HCT116 (cell line): ENCODE data around the gene AZGP1. TPM values are rescaled to one million over a fixed set of nuclear protein-coding genes. Genes with fewer than 3 reads are reported as not detected.

ENCODE experiments used
- ATAC-seq: fragments of 200-7000 bp; cut with Tn5 transposase; 2 replicates; pipeline ENCODE4 v1.9.1; 2020; ENCODE audit warnings: mild to moderate bottlenecking, moderate library complexity
- BruUV-seq: library from RNA; stranded (reverse); fragments of 400-500 nt; replicated peaks from 2 replicates; lab custom pipeline; 2021; lab: Mats Ljungman, UMichigan
- CTCF ChIA-PET: fragments of 300-600 bp; sonication (Branson Sonifier 250); formaldehyde crosslinking; loops from one replicate; lab custom pipeline; 2021; ENCODE audit warnings: antibody characterized with exemption; lab: Charles Lee
- POLR2A ChIA-PET: fragments of 300-600, 350-600 bp; sonication (Branson Sonifier 250); formaldehyde crosslinking; loops from one replicate; lab custom pipeline; 2021; ENCODE audit warnings: antibody characterized with exemption; lab: Charles Lee
- RAD21 ChIA-PET, 2 experiments: fragments of 300-600 bp; sonication (Branson Sonifier 250); formaldehyde crosslinking; loops; one replicate each; lab custom pipeline; 2023; ENCODE audit warnings: low total read pairs in 2 of 2; ENCODE audit not compliant: uncharacterized antibody in 2 of 2, unreplicated experiment in 2 of 2, low non-redundant PET in 1 of 2; lab: Charles Lee
- DNase-seq: peaks from one replicate; pipeline ENCODE4 v3.0.0-alpha.2; 2010; ENCODE audit warnings: low read depth, low spot score
- H2AFZ ChIP-seq: fragments of 200-600 bp; shearing (Covaris generic), sonication (generic); 2 replicates; pipeline ENCODE4 v1.6.1; 2017; ENCODE audit warnings: low read depth, mixed run types, mixed read lengths, antibody characterized with exemption, low read length; ENCODE audit not compliant: poor library complexity, severe bottlenecking
- H3K27ac ChIP-seq: 2 replicates; pipeline ENCODE4 v1.5.1; 2012; ENCODE audit warnings: low read depth, low read length
- H3K27me3 ChIP-seq: fragments of 200-600 bp; sonication (generic); 2 replicates; pipeline ENCODE4 v1.6.1; 2016; ENCODE audit warnings: mixed run types, low read length, mixed read lengths; ENCODE audit not compliant: insufficient read depth
- H3K36me3 ChIP-seq, 2 experiments: fragments of 200-500 bp in 1 of 2; fragments of 200-600 bp in 1 of 2; sonication (Bioruptor generic) in 1 of 2; sonication (generic) in 1 of 2; 2 replicates each; pipeline versions ENCODE4 v1.5.1 to v1.6.1; 2014 to 2016; ENCODE audit warnings: low read length in 2 of 2, inconsistent platforms in 1 of 2, mixed read lengths in 1 of 2, mixed run types in 1 of 2; ENCODE audit not compliant: insufficient read depth in 2 of 2, control insufficient read depth in 1 of 2
- H3K4me1 ChIP-seq, 2 experiments: fragments of 200-600 bp in 1 of 2; sonication (generic) in 1 of 2; 2 replicates each; pipeline versions ENCODE4 v1.5.1 to v1.6.1; 2012 to 2017; ENCODE audit warnings: low read length in 2 of 2, inconsistent platforms in 1 of 2, mild to moderate bottlenecking in 1 of 2, mixed read lengths in 1 of 2, mixed run types in 1 of 2, moderate library complexity in 1 of 2; ENCODE audit not compliant: insufficient read depth in 2 of 2, control insufficient read depth in 1 of 2
- H3K4me2 ChIP-seq: fragments of 200-600 bp; sonication (generic); 2 replicates; pipeline ENCODE4 v1.6.1; 2017; ENCODE audit warnings: mixed run types, low read length, mixed read lengths
- H3K4me3 ChIP-seq, 2 experiments: fragments of 200-600 bp in 1 of 2; sonication (generic) in 1 of 2; replicated peaks in 1 of 2; 2 replicates each; pipeline ENCODE4 v1.5.1; 2011 to 2016; ENCODE audit warnings: low read length in 2 of 2, control low read depth in 1 of 2, low read depth in 1 of 2, mild to moderate bottlenecking in 1 of 2, mixed read lengths in 1 of 2, mixed run types in 1 of 2
- H3K79me2 ChIP-seq: fragments of 200-600 bp; sonication (generic); 2 replicates; pipeline ENCODE4 v1.6.1; 2017; ENCODE audit warnings: mild to moderate bottlenecking, mixed run types, low read length, moderate library complexity, mixed read lengths; ENCODE audit not compliant: insufficient read depth
- H3K9ac ChIP-seq: fragments of 200-600 bp; sonication (generic); 2 replicates; pipeline ENCODE4 v1.6.1; 2016; ENCODE audit warnings: low read length, mixed read lengths
- H3K9me2 ChIP-seq: fragments of 200-600 bp; sonication (generic), shearing (Covaris generic); 2 replicates; pipeline ENCODE4 v1.6.1; 2017; ENCODE audit warnings: mixed run types, mild to moderate bottlenecking, moderate library complexity; ENCODE audit not compliant: insufficient read depth
- H3K9me3 ChIP-seq, 2 experiments: fragments of 200-500 bp in 1 of 2; fragments of 200-600 bp in 1 of 2; sonication (Bioruptor generic) in 1 of 2; sonication (generic) in 1 of 2; 2 replicates each; pipeline ENCODE4 v1.6.1; 2014 to 2017; ENCODE audit warnings: low read length in 2 of 2, mixed read lengths in 2 of 2, inconsistent platforms in 1 of 2, low read depth in 1 of 2, mild to moderate bottlenecking in 1 of 2, mixed run types in 1 of 2, moderate library complexity in 1 of 2; ENCODE audit not compliant: control insufficient read depth in 1 of 2, insufficient read depth in 1 of 2
- H4K20me1 ChIP-seq: fragments of 200-600 bp; sonication (generic), shearing (Covaris generic); 2 replicates; pipeline ENCODE4 v1.6.1; 2017; ENCODE audit warnings: mixed run types, mild to moderate bottlenecking, moderate library complexity; ENCODE audit not compliant: insufficient read depth
- CTCF ChIP-seq, 3 experiments: fragments of 200-600 bp in 1 of 3; sonication (generic) in 1 of 3; IDR thresholded peaks in 2 of 3; conservative IDR thresholded peaks in 1 of 3; 2 replicates each; pipeline ENCODE4 v1.5.1; 2012 to 2017; ENCODE audit warnings: low read depth in 2 of 3, low read length in 2 of 3, antibody characterized with exemption in 1 of 3, borderline replicate concordance in 1 of 3, control low read depth in 1 of 3, mild to moderate bottlenecking in 1 of 3, mixed read lengths in 1 of 3, mixed run types in 1 of 3, moderate library complexity in 1 of 3; ENCODE audit not compliant: insufficient read depth in 1 of 3
- ELF1 ChIP-seq: IDR thresholded peaks from 2 replicates; pipeline ENCODE4 v1.6.1; 2012; ENCODE audit warnings: low read depth, borderline replicate concordance
- EZH2 ChIP-seq: fragments of 200-600 bp; sonication (generic); IDR thresholded peaks from 2 replicates; pipeline ENCODE4 v1.6.1; 2017; ENCODE audit warnings: antibody characterized with exemption, mixed run types
- EZH2phosphoT487 ChIP-seq: fragments of 200-600 bp; IDR thresholded peaks from 2 replicates; pipeline ENCODE4 v1.6.1; 2018; ENCODE audit warnings: antibody characterized with exemption, borderline replicate concordance
- FOSL1 ChIP-seq: IDR thresholded peaks from 2 replicates; pipeline ENCODE4 v1.6.1; 2012; ENCODE audit warnings: low read depth
- POLR2A ChIP-seq: IDR thresholded peaks from 2 replicates; pipeline ENCODE4 v1.7.0; 2011; ENCODE audit warnings: borderline replicate concordance; ENCODE audit not compliant: insufficient read depth, insufficient read length; ENCODE audit errors: extremely low read depth
- POLR2AphosphoS5 ChIP-seq: IDR thresholded peaks from 2 replicates; pipeline ENCODE4 v1.6.1; 2011; ENCODE audit warnings: mild to moderate bottlenecking, low read depth, low read length, moderate library complexity
- RAD21 ChIP-seq: IDR thresholded peaks from 2 replicates; pipeline ENCODE4 v1.6.1; 2012; ENCODE audit warnings: low read depth, mild to moderate bottlenecking
- REST ChIP-seq: IDR thresholded peaks from 2 replicates; pipeline ENCODE4 v1.6.1; 2012; ENCODE audit warnings: low read depth
- SIN3A ChIP-seq: IDR thresholded peaks from 2 replicates; pipeline ENCODE4 v1.6.1; 2012; ENCODE audit warnings: low read depth
- SP1 ChIP-seq: IDR thresholded peaks from 2 replicates; pipeline ENCODE4 v1.6.1; 2012; ENCODE audit warnings: low read depth
- SRF ChIP-seq: IDR thresholded peaks from 2 replicates; pipeline ENCODE4 v1.6.1; 2012; ENCODE audit warnings: low read depth
- TCF7L2 ChIP-seq: IDR thresholded peaks from 2 replicates; pipeline ENCODE4 v1.7.0; 2011; ENCODE audit warnings: borderline replicate concordance, inconsistent platforms; ENCODE audit not compliant: insufficient read depth, insufficient read length; ENCODE audit errors: extremely low read depth
- YY1 ChIP-seq: IDR thresholded peaks from 2 replicates; pipeline ENCODE4 v1.6.1; 2011; ENCODE audit warnings: low read length, low read depth, moderate library complexity, mild to moderate bottlenecking; ENCODE audit not compliant: insufficient replicate concordance; ENCODE audit errors: extremely low read depth
- ZBTB33 ChIP-seq: IDR thresholded peaks from 2 replicates; pipeline ENCODE4 v1.6.1; 2011; ENCODE audit warnings: mild to moderate bottlenecking, low read length, moderate library complexity; ENCODE audit not compliant: insufficient replicate concordance; ENCODE audit errors: extremely low read depth
- ZFX ChIP-seq: fragments of 450-650 bp; IDR thresholded peaks from 2 replicates; pipeline ENCODE4 v1.6.1; 2017
- ZNF274 ChIP-seq: fragments of 200-500 bp; sonication (Bioruptor generic); IDR thresholded peaks from 2 replicates; pipeline ENCODE4 v1.6.1; 2014; ENCODE audit warnings: mild to moderate bottlenecking, low read depth, low read length, inconsistent platforms
- intact Hi-C: fragments of 100-400 bp; cut with micrococcal nuclease; formaldehyde crosslinking; loops from 2 replicates; pipeline ENCODE4 v1.10.0; 2022
- total RNA-seq: library from RNA; stranded (reverse); gene quantifications from one replicate; pipeline ENCODE4 v1.2.1, GENCODE V29; 2021; ENCODE audit not compliant: unreplicated experiment

The AZGP1 gene
- total RNA-seq, 1 experiment from 2014 or later, result 1.1 TPM

GRCh38 chr7:100021297-100021696 is 45.5 kb upstream of the AZGP1 start:
- BruUV-seq, result no TSS peak
- TF ChIP-seq ZBTB33 (no peak), RAD21 (no peak), SRF (no peak), TCF7L2 (no peak), SIN3A (no peak), ELF1 (no peak), REST (no peak), CTCF (IDR thresholded peaks at IDR 0.05 in 2 of 3, conservative IDR thresholded peaks at IDR 0.05 in 1 of 3; ENCODE audit: borderline replicate concordance in 1 of 3, insufficient read depth in 1 of 3, low read depth in 2 of 3, low read length in 2 of 3) (no peak), SP1 (no peak), EZH2 (no peak), POLR2A (no peak), ZNF274 (no peak), YY1 (no peak), EZH2phosphoT487 (no peak), ZFX (no peak), FOSL1 (no peak), POLR2AphosphoS5 (no peak)
- TF ChIP-seq, all 23 proteins: peak for 0
- ATAC-seq, result no peak
- intact Hi-C loops, result no loop called here
- Histone ChIP-seq H4K20me1 (no peaks in the 10 kb centered on the region; the same call in 1 of the 2 replicates), H3K36me3 (peaks cover 20 to 30% of the 10 kb centered on the region in 2 experiments), H3K9me2 (no peaks in the 10 kb centered on the region), H3K27ac (no peak overlapping the region), H3K79me2 (peaks cover 66% of the 10 kb centered on the region), H3K9ac (no peak overlapping the region), H2AFZ (no peak overlapping the region), H3K27me3 (no peaks in the 10 kb centered on the region), H3K4me1 (peaks cover 5 to 7% of the 10 kb centered on the region in 2 experiments; a peak in 3 of 4 replicates), H3K9me3 (no peaks in the 10 kb centered on the region), H3K4me2 (no peak overlapping the region), H3K4me3 (no peak overlapping the region)
- DNase-seq, result no peak
- RAD21 ChIA-PET, result no interaction called here
- POLR2A ChIA-PET, result no interaction called here
- CTCF ChIA-PET, result no interaction called here
